ENCODE results near the gene FCHSD1.

The FCHSD1 gene

GRCh38 chr5:141654298-141654697 lies 3.1 kb upstream of the FCHSD1 start:
- no peaks in the 10 kb centered on the region for H3K4me1 Mint-ChIP-seq
- no peaks in the 10 kb centered on the region for H3K9me3 Mint-ChIP-seq
- no peak overlapping the region for H3K4me3 Mint-ChIP-seq
- H3K36me3 Mint-ChIP-seq (ENCODE audit: low read depth): peaks cover 10% of the 10 kb centered on the region
- TF ChIP-seq, protein P1, sequence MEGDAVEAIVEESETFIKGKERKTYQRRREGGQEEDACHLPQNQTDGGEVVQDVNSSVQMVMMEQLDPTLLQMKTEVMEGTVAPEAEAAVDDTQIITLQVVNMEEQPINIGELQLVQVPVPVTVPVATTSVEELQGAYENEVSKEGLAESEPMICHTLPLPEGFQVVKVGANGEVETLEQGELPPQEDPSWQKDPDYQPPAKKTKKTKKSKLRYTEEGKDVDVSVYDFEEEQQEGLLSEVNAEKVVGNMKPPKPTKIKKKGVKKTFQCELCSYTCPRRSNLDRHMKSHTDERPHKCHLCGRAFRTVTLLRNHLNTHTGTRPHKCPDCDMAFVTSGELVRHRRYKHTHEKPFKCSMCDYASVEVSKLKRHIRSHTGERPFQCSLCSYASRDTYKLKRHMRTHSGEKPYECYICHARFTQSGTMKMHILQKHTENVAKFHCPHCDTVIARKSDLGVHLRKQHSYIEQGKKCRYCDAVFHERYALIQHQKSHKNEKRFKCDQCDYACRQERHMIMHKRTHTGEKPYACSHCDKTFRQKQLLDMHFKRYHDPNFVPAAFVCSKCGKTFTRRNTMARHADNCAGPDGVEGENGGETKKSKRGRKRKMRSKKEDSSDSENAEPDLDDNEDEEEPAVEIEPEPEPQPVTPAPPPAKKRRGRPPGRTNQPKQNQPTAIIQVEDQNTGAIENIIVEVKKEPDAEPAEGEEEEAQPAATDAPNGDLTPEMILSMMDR (IDR thresholded peaks at IDR 0.05; ENCODE audit: unreplicated experiment in 3 of 3): no peak
- no peak overlapping the region for H3K27ac Mint-ChIP-seq
- H3K27me3 Mint-ChIP-seq (ENCODE audit: low read depth): peaks cover 22% of the 10 kb centered on the region

DNA sequence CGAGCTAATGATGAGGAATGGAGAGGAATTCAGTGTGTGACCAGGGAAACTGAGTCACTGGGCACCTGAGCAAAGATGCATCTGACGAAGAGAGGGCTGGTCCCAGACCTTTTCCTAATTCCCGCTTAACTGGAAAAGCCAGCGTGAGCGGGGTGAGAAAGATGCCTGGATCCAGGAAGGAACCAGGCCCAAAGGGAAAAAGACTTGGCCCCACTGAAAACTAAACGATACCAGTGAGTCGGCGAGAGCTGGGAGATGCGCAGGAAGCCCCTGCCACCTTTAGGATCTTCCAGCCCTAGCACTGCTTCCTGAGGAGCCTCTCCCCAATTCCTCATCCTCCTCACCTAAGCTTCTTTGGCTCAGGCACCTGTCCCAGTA lies 499 bp upstream of the FCHSD1 start:
- H3K9me3 Mint-ChIP-seq: no peaks in the 10 kb centered on the region
- TF ChIP-seq, protein P1 (IDR thresholded peaks at IDR 0.05; ENCODE audit: unreplicated experiment in 3 of 3): no peak
- H3K36me3 Mint-ChIP-seq (ENCODE audit: low read depth): peaks cover 4% of the 10 kb centered on the region
- H3K4me3 Mint-ChIP-seq: peak overlapping the region; percentile 93 to 97 (median 96)
- no peaks in the 10 kb centered on the region for H3K4me1 Mint-ChIP-seq
- no peak overlapping the region for H3K27ac Mint-ChIP-seq
- H3K27me3 Mint-ChIP-seq (ENCODE audit: low read depth): peaks cover 27% of the 10 kb centered on the region

DNA sequence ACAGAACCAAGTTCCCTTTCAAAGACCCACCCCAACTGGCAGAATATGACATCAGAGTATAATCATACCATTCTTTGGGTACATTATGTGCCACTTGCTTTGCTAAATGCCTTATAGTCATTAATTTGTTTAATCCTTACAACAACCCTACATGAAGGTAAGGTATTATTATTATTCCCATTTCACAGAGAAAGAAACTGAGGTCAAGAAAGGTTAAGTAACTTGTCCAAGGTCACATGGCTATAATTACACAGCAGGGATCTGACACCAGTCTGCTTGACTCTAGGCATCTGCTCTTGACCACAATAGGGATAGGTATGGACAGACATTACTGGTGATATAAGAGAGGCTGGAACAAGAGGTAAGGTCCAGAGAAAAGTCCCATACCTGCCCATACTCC lies 1.2 kb downstream of the FCHSD1 start:
- Mint-ChIP-seq H3K36me3 (ENCODE audit: low read depth) (peaks cover 7% of the 10 kb centered on the region), H3K27me3 (ENCODE audit: low read depth) (peaks cover 29% of the 10 kb centered on the region), H3K4me3 (peak overlapping the region; percentile 75 to 97 (median 75)), H3K4me1 (no peaks in the 10 kb centered on the region), H3K9me3 (no peaks in the 10 kb centered on the region), H3K27ac (no peak overlapping the region)
- TF ChIP-seq, protein P1 (IDR thresholded peaks at IDR 0.05; ENCODE audit: unreplicated experiment in 3 of 3): no peak

- peak overlapping the region in 2 of 3 experiments; percentile 1 to 16 for H3K4me3 Mint-ChIP-seq
- H3K27me3 Mint-ChIP-seq (ENCODE audit: low read depth): peaks cover 29% of the 10 kb centered on the region
- TF ChIP-seq, protein P1 (IDR thresholded peaks at IDR 0.05; ENCODE audit: unreplicated experiment in 3 of 3): no peak
- H3K27ac Mint-ChIP-seq: no peak overlapping the region
- H3K36me3 Mint-ChIP-seq (ENCODE audit: low read depth): peaks cover 8% of the 10 kb centered on the region
- no peaks in the 10 kb centered on the region for H3K4me1 Mint-ChIP-seq
- no peaks in the 10 kb centered on the region for H3K9me3 Mint-ChIP-seq
Measured at GRCh38 chr5:141649056-141649688, 2.0 kb downstream of the FCHSD1 start.

DNA sequence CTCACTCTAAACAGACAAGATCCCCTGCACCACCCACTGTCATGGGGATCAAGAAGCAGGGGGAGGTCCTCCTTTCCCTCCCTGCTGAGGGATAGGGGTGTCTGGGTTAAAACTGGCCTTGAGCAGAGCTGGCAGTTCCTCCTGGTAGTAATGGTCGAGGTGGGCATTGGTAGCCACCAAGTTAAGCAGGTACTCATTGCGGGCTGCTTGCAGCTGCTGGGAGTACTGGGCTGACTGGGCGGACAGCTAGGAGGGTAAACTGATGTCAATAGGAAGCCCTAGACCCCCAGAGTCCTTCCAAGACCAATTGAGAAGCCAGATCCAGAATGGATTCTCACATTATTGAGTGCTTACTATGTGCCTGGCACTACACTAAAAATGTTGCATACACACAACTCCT lies 3.4 kb downstream of the FCHSD1 start:
- peaks cover 23% of the 10 kb centered on the region for H3K27me3 Mint-ChIP-seq (ENCODE audit: low read depth)
- TF ChIP-seq, protein P1 (IDR thresholded peaks at IDR 0.05; ENCODE audit: unreplicated experiment in 3 of 3): no peak
- H3K4me3 Mint-ChIP-seq: no peak overlapping the region
- peaks cover 8% of the 10 kb centered on the region for H3K36me3 Mint-ChIP-seq (ENCODE audit: low read depth)
- no peaks in the 10 kb centered on the region for H3K4me1 Mint-ChIP-seq
- H3K9me3 Mint-ChIP-seq: no peaks in the 10 kb centered on the region
- no peak overlapping the region for H3K27ac Mint-ChIP-seq

GRCh38 chr5:141647242-141647641 lies 4.0 kb downstream of the FCHSD1 start:
- no peak overlapping the region for H3K27ac Mint-ChIP-seq
- H3K9me3 Mint-ChIP-seq: no peaks in the 10 kb centered on the region
- TF ChIP-seq, protein P1 (IDR thresholded peaks at IDR 0.05; ENCODE audit: unreplicated experiment in 3 of 3): no peak
- H3K36me3 Mint-ChIP-seq (ENCODE audit: low read depth): peaks cover 8% of the 10 kb centered on the region
- peaks cover 17% of the 10 kb centered on the region for H3K27me3 Mint-ChIP-seq (ENCODE audit: low read depth)
- no peaks in the 10 kb centered on the region for H3K4me1 Mint-ChIP-seq
- H3K4me3 Mint-ChIP-seq: no peak overlapping the region
